ENCODE results near the gene THY1.

Gene THY1

GRCh38 chr11:119381181-119381988 lies 41.6 kb downstream of the THY1 start, which contains the start of gene USP2:
Gene USP2, minus strand, starts transcription at chr11:119381690. Its CDS starts 8,210 bp downstream, at chr11:119373480.
- DNase-seq = peak; percentile 96 to 97

GRCh38 chr11:119380827-119381180 lies 42.2 kb downstream of the THY1 start:
- DNase-seq = no peak

- DNase-seq = no peak
These were observed 42.7 kb downstream of the THY1 start for GRCh38 chr11:119380160-119380826.

GRCh38 chr11:119378851-119379465 lies 44.0 kb downstream of the THY1 start:
- no peak for DNase-seq

DNA sequence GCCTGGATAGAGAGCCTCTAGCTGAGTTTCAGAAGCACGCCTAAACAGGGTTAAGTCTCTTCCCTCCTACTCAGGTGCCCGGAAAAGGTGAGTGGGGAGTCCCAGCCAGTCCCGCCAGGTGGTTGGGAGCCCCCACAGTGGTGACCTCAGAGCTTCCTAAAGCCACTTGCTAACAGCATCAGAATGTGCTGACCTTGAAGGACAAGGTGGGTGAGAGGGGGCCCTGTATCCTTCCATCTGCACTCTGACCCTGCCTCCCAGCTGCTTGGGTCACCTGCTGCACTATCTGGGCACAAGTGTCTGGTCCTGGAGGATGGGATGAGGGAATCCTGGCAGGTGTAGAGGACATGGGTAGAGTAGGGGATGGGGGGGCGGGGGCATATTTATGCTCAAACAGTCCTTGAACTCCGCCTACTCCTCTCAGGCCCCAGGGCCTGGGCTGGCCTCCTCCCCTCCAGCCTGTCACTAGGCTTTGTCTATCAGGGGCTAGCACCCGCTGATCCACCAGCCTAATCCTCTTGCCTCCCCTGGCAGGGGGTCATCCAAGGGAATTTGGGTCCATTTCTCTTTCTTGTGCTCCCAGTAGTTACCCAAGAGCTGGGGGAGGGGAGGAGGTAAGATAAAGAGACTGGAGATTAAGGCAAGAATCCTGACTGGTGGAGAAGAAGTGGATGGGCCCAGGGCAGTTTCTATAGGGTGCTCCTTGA lies 44.9 kb downstream of the THY1 start:
- DNase-seq = no peak

GRCh38 chr11:119377112-119377901 lies 45.7 kb downstream of the THY1 start:
- no peak for DNase-seq

- DNase-seq = peak; percentile 86 to 95
These were observed 46.6 kb downstream of the THY1 start for GRCh38 chr11:119376197-119376847.

GRCh38 chr11:119375337-119376196 lies 47.4 kb downstream of the THY1 start:
- peak; percentile 80 to 81 for DNase-seq

DNA sequence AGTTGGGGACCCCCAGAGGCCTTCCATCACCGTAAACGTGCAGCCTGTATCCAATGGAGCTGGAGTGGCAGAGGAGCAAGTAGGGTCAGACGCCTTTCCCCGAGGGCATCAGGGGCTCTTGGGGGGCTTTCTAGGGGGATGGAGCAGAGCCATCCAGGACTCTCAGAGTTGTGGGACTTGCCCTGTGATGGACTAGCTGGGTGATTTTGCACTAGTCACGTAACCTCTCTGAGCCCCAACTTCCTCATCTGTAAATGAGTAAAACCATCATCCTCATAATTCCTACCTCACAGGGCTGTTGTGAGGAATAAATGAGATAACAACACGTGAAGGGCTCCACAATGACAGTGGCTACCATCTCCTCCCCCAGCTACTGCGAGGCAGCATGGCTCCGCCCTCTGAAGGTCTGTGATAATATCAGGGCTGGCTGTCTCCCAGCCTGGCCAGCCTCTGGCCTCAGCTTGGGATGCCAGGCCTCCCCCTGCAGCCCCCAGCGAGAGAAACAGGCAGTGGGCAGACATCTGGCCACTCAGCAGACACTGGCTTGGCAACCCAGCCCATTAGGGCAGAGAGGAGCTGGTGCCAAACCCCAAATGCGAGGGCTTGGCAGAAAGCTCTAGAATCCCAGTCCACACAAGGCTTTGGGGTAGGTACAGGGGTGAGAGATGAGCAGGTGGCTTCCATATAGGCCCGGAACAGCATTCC lies 48.2 kb downstream of the THY1 start:
- DNase-seq = peak; percentile 38 to 75

GRCh38 chr11:119373921-119374631 lies 48.9 kb downstream of the THY1 start:
- DNase-seq = peak; percentile 78 to 87

DNA sequence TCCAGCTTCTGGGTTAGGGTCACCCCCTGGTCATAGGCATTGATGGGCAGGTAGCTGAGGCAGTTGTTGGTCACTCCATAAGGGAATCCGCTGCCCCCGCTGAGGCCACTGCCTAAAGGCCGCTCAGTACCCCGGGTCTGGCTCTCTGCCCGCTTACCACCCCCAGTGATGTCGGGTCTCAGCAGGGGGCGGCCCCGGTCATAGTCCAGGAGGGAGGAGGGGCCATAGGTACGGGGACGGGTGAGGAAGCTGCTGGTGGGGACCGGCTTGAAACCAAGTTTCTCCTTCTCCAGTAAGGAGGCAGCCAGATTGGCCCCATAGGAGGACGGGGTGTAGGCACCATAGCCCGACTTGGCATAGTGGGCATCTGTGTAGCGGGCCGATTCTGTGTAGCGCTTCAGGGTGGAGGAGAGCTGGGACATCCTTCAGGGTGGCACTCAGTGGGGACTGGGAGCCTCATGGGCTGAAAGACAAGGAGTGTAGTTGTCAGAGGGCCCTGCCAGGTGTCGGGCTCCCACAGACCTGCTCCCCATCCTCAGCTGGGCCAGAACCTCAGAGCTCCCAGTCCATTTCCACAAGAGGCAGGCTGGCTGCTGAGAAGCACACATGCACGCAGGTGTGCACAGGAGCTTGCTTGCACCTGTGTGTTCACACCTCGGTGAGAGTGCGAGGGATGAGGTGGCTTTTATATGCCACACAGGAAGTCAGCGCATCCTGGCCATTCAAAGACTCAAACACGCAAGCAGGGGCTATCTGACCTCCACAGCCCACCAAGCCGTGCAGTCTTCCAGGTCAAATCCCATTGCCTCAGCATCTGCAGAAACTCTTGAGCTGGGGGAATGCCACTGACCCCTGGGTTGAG lies 49.7 kb downstream of the THY1 start:
- no peak for DNase-seq

DNA sequence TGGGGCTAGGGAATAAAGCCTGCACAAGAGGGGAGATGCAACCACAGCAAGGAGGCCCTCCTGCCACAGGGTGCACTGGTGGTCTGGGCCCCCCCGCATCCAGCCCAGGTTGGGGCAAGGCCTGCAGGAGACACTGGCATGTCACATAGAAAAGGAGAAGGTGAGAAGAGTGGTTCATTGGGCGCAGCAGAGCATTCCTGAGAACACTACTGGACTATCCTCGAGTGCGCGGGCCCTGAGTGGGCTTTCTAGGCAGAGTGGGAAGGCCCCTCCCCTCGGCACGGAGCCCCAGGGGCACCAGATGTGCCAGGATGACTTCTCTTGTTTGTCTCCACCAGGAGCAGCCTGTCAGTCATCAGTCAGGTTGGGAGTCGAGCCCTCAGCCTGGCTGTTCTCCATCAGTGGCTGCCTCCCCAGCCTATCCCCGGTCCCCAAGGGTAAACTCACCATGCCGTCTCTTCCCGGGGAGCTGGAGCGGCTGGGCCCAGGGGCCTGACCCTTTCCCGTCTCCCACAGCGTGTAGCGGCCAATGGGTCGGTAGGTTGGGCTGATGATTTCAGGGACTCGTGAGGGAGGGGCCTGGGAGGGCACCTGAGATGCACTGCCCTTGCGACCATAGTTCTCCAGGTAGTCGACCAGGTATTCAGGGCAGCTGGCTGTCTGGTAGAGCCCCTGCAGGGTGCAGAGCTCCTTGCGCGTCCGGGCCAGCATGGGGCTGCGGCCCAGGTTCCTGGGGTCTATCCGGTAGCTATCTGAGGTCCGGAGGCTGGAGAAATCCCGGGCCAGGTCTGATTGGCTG lies 50.5 kb downstream of the THY1 start:
- no peak for DNase-seq

DNA sequence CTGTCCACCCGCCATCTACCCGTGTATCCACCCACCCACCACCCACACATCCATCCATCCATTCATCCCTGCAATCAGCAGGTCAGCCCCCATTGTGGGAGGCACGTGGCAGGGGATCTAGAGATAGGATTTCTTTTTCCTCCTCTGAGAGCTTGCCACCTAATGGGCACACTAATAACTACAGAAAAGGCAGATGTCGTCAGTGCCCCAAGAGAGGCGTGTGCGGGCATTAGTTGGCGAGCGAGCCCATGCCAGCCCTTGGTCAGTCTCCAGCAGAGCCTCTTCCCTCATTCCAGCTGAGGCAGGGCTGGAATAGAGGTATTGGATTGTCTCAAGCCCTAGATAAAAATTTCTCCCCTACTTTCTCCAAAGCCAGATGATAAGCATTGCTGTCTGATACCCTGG lies 51.2 kb downstream of the THY1 start:
- DNase-seq = peak; percentile 50 to 82

DNA sequence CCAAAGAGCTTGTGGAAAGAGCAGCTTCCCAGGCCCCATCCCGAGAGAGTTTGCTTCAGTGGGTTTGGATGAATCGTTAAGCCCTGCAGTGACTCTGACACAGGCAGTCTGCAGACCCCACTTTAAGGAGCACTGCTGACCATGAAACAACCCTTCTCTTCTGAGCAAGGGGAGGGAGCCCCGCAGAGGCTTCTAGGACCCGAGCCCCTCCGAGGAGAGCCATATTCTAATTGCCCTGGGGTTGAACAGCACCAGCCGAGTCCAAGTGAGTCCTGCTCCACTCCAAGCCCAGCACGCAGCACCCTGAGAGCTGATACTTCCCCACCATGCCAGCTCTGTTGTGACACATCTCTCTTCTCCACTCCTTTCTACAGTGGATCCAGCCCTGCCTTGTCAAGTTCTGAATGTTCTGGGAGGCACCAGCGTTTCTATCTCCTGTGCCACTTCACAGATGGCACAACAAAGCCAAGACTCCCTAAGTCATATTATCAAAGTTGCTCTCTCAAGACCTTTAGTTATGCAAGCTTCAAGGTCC lies 51.8 kb downstream of the THY1 start:
- no peak for DNase-seq

DNA sequence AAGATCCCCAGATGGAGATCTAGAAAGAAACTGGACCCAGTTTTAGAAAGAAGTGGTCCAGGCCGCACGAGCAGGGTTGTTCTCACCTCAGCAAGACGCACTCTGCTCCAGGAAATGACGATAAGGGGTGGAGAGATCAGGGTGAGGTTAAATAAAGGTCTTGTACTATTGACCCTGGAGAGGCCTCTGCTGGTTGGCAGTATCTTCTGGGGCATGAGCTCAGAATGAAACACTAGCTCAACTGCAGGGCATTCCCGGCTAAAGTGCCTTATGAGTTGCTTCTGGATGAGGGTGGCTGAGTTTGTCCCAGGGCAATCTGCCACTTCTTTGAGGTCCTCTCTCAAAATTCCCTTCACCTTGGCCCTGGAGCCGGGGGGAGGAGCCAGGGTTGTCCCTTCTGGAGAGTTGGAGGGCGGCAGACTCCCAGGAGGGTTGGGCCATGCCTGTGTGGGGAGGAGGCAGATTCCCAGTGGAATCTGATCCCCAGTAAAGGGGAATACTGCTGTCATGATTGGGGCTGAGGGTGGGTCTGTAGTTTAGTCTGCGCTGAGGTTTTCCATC lies 52.4 kb downstream of the THY1 start:
- DNase-seq = no peak

DNA sequence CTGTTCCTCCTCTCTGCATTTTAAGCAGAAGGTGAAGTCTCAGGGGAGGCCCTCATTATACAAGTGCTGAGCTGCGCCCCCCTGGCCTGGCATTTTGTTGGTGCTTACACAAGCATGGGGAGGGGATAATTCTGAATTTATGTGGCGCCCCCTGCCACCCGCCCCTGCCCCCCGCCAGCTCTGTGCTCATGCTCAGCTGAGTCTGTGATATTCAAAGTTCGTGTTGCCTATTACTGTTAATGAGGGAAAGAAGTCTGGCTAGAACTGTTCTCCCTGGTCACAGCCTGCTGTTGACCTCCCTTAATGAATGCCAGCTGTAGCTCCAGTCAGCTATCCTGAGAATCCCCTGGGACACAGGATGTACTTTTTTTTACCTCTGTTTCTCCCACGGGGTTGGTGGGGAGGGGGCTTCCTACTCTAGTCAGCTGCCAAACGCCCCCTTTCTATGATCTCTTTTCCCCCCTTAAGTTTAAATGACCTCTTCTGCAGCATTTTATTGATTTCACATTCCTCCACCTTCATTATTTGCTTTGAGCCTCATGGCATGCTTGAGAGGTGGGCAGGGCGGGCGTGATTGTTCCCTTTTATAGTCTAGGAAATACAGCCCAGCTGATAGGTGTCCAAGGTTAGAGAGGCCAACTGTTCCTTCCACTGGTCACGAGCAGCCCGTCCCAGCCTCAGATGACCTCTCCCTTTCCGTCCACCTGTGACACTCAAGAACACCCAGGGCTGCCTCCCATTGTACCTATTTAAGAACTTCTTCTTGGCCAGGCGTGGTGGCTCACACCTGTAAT lies 53.6 kb downstream of the THY1 start:
- no peak for DNase-seq
